HepG2 (cell line): ENCODE results near the gene RAB11FIP5. TPM values are rescaled to one million over a fixed set of nuclear protein-coding genes. Genes with fewer than 3 reads are reported as not detected.
A peak's percentile ranks its signal among the peaks of the same experiment; 100 is the strongest.

Experiments used
- ATAC-seq: fragments of 200-7000 bp; cut with Tn5 transposase; 3 replicates; pipeline ENCODE4 v1.9.1; 2020; ENCODE audit warnings: mild to moderate bottlenecking, moderate library complexity
- BruUV-seq: library from RNA; stranded (reverse); fragments of 400-500 nt; replicated peaks from 2 replicates; lab custom pipeline; 2021; lab: Mats Ljungman, UMichigan
- CTCF ChIA-PET: fragments of 300-600 bp; formaldehyde crosslinking; extraction: SDS; loops from one replicate; lab custom pipeline; 2021; ENCODE audit warnings: low total read pairs, inconsistent platforms, low intra/inter-chr PET ratio; lab: Yijun Ruan, JAX
- POLR2A ChIA-PET: fragments of 350-600 bp; sonication (Branson Sonifier 250); formaldehyde crosslinking; loops from one replicate; lab custom pipeline; 2020; ENCODE audit warnings: antibody characterized with exemption, inconsistent platforms; lab: Yijun Ruan, JAX
- DNase-seq: peaks from one replicate; pipeline ENCODE4 v3.0.0-alpha.2; 2015; ENCODE audit warnings: low spot score
- FAIRE-seq: peaks from 3 replicates; lab custom pipeline; 2011; peaks lifted over from hg19 to GRCh38; lab: Jason Lieb, UNC
- H2AFZ ChIP-seq: one replicate; pipeline ENCODE4 v1.6.1; 2011; ENCODE audit warnings: low read length, inconsistent platforms
- H3K27ac ChIP-seq: fragments of 300-600 bp; 3 replicates; pipeline ENCODE4 v1.8.0; 2011; ENCODE audit warnings: mixed run types, mild to moderate bottlenecking, mixed read lengths, low read length, inconsistent platforms; ENCODE audit not compliant: insufficient read depth; ENCODE audit errors: extremely low read length
- H3K27me3 ChIP-seq, 2 experiments: fragments of 200-600 bp in 1 of 2; 2 replicates in 1 of 2; 3 replicates in 1 of 2; pipeline versions ENCODE4 v1.6.0 to v1.8.0; 2011; ENCODE audit warnings: low read length in 2 of 2, mild to moderate bottlenecking in 2 of 2, moderate library complexity in 2 of 2, inconsistent platforms in 1 of 2; ENCODE audit not compliant: insufficient read depth in 2 of 2, control insufficient read depth in 1 of 2
- H3K36me3 ChIP-seq, 2 experiments: fragments of 200-600 bp in 1 of 2; replicated peaks in 1 of 2; 2 replicates in 1 of 2; 3 replicates in 1 of 2; pipeline versions ENCODE4 v1.5.1 to v1.8.0; 2011; ENCODE audit warnings: low read length in 2 of 2, inconsistent platforms in 1 of 2; ENCODE audit not compliant: insufficient read depth in 2 of 2, control insufficient read depth in 1 of 2
- H3K4me1 ChIP-seq: 2 replicates; pipeline ENCODE4 v1.5.1; 2012; ENCODE audit warnings: low read length, inconsistent platforms; ENCODE audit not compliant: insufficient read depth
- H3K4me2 ChIP-seq: 2 replicates; pipeline ENCODE4 v1.6.0; 2011; ENCODE audit warnings: low read depth, low read length, inconsistent platforms
- H3K4me3 ChIP-seq, 3 experiments: fragments of 200-600 bp in 1 of 3; sonication (generic), shearing (Covaris generic) in 1 of 3; replicated peaks in 1 of 3; 2 replicates each; pipeline ENCODE4 v1.5.1; 2011 to 2016; ENCODE audit warnings: low read length in 3 of 3, inconsistent platforms in 2 of 3, low read depth in 2 of 3, mild to moderate bottlenecking in 2 of 3, control low read depth in 1 of 3, mixed read lengths in 1 of 3; ENCODE audit not compliant: insufficient read depth in 1 of 3
- H3K79me2 ChIP-seq: one replicate; pipeline ENCODE4 v1.6.1; 2011; ENCODE audit warnings: low read length, inconsistent platforms; ENCODE audit not compliant: insufficient read depth
- H3K9ac ChIP-seq: 2 replicates; pipeline ENCODE4 v1.6.0; 2011; ENCODE audit warnings: mild to moderate bottlenecking, low read depth, low read length, inconsistent platforms; ENCODE audit not compliant: insufficient read depth
- H3K9me3 ChIP-seq: 2 replicates; pipeline ENCODE4 v1.5.1; 2012; ENCODE audit warnings: mild to moderate bottlenecking, low read length
- H4K20me1 ChIP-seq: 2 replicates; pipeline ENCODE4 v1.6.0; 2011; ENCODE audit warnings: inconsistent platforms, mild to moderate bottlenecking, low read length, moderate library complexity; ENCODE audit not compliant: insufficient read depth
- TOE1 ChIP-seq: sonication (generic); formaldehyde crosslinking; IDR thresholded peaks from 2 replicates; pipeline ENCODE4 v1.4.0; 2020; ENCODE audit warnings: mild to moderate bottlenecking, missing genetic modification reagents
- ZNF296 ChIP-seq: sonication (generic); formaldehyde crosslinking; conservative IDR thresholded peaks from 2 replicates; pipeline ENCODE4 v1.5.0; 2020; ENCODE audit warnings: mild to moderate bottlenecking, missing genetic modification reagents
- ZSCAN9 ChIP-seq: IDR thresholded peaks from 2 replicates; pipeline ENCODE4 v1.6.1; 2016; ENCODE audit warnings: borderline replicate concordance
- WGBS: methylation state at CpG from one replicate; pipeline ENCODE4 v1.1.6; 2017; ENCODE audit warnings: low lambda C conversion rate; 5-methylcytosine and 5-hydroxymethylcytosine counted together
- in situ Hi-C: cut with HindIII; loops from 2 replicates; pipeline ENCODE4 v1.10.0; 2017; ENCODE audit warnings: low pct_unique_long_range_greater_than_20kb; ENCODE audit not compliant: extremely low pct_ligation_motif_present
- intact Hi-C: fragments of 100-400 bp; cut with micrococcal nuclease; formaldehyde crosslinking; loops from one replicate; pipeline ENCODE4 v1.10.0; 2022; ENCODE audit not compliant: unreplicated experiment
- polyA plus RNA-seq, 8 experiments: library from polyadenylated mRNA; depleted of rRNA in 3 of 8; stranded (reverse) in 7 of 8; unstranded in 1 of 8; fragments of >200 nt; fragmentation: Illumina TruSeq in 4 of 8; extraction: Trizol in 4 of 8; gene quantifications; 2 replicates each; pipeline versions ENCODE4 v1.2.1 to v1.2.3, GENCODE V29; 2011 to 2016; ENCODE audit warnings: low read depth in 4 of 8, missing spikeins in 1 of 8, mixed read lengths in 1 of 8; ENCODE audit not compliant: insufficient read depth in 1 of 8
- total RNA-seq, 5 experiments: library from RNA; depleted of rRNA; stranded (reverse); fragments of >200 nt; fragmentation: Illumina TruSeq; extraction: Trizol; gene quantifications; 2 replicates each; pipeline ENCODE4 v1.2.3, GENCODE V29; 2016; ENCODE audit warnings: low read depth in 1 of 5
- TF ChIP-seq, protein P1 (sequence below): sonication (generic); formaldehyde crosslinking; IDR thresholded peaks from 2 replicates; pipeline ENCODE4 v1.5.1; 2020; ENCODE audit warnings: missing genetic modification reagents, mild to moderate bottlenecking, borderline replicate concordance
- TF ChIP-seq, protein P2 (sequence below): sonication (generic); formaldehyde crosslinking; conservative IDR thresholded peaks from 2 replicates; pipeline ENCODE4 v1.4.0; 2020; ENCODE audit warnings: mild to moderate bottlenecking, missing genetic modification reagents, moderate library complexity
- TF ChIP-seq, protein P3 (sequence below): sonication (generic); formaldehyde crosslinking; IDR thresholded peaks from 2 replicates; pipeline ENCODE4 v1.9.0; 2021; ENCODE audit warnings: mild to moderate bottlenecking, missing genetic modification reagents
- TF ChIP-seq, protein P4 (sequence below): sonication (generic); formaldehyde crosslinking; IDR thresholded peaks from 2 replicates; pipeline ENCODE4 v1.5.0; 2020; ENCODE audit warnings: missing genetic modification reagents, mild to moderate bottlenecking, borderline replicate concordance

RAB11FIP5 gene
- total and polyA plus RNA-seq, 2 of the 13 experiments (the other 11 are each of a cell fraction or from before 2014, with no cell fraction given): 9.4 to 22.9 TPM

- 36% methylated on average over 2 of the region's 3 CpGs for WGBS
- DNase-seq (no peak), FAIRE-seq (no peak), ATAC-seq (peak; percentile 14)
- Histone ChIP-seq H3K9me3 (no peaks in the 10 kb centered on the region), H3K9ac (peak overlapping the region; percentile 16; the same call in 1 of the 2 replicates), H3K27ac (peak overlapping the region; percentile 3), H3K4me2 (peak overlapping the region; percentile 23; the same call in 1 of the 2 replicates), H2AFZ (no peak overlapping the region), H4K20me1 (peaks cover 47% of the 10 kb centered on the region), H3K79me2 (peaks cover 11% of the 10 kb centered on the region), H3K36me3 (peaks cover 0 to 1% of the 10 kb centered on the region in 2 experiments; a peak in 1 of 5 replicates), H3K4me3 (no peak overlapping the region), H3K27me3 (no peaks in the 10 kb centered on the region), H3K4me1 (peaks cover 66% of the 10 kb centered on the region)
- BruUV-seq: no TSS peak
- intact Hi-C loops: loop anchor here (2.0 kb wide), 1 partner anchor 17 kb away; the partner anchor contains the start of gene RAB11FIP5
- in situ Hi-C loops: no loop called here
- POLR2A ChIA-PET: interaction anchor here (2.4 kb wide), 1 partner anchor 16 kb away, joined by 7 read pairs; the partner anchor contains the start of gene RAB11FIP5
- CTCF ChIA-PET: no interaction called here
- no peak for TF ChIP-seq ZNF296
- no peak for TF ChIP-seq ZSCAN9 (CRISPR knock-in tag)
- TF ChIP-seq, protein P1, sequence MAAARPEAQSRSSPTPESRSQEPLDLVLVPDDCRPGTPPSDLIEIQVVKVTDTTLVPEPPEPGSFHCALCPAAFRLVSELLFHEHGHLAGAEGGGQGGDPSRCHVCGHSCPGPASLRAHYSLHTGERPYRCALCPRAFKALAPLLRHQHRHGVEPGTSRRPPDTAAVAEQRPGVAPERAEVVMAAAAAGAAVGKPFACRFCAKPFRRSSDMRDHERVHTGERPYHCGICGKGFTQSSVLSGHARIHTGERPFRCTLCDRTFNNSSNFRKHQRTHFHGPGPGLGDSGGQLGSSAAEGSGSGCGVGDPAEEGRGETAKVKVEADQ (CRISPR knock-in tag): 0 out of 2 replicates have a peak, but pooled peaks have one; percentile 64
- no peak for TF ChIP-seq TOE1 (CRISPR knock-in tag)
- TF ChIP-seq, protein P2, sequence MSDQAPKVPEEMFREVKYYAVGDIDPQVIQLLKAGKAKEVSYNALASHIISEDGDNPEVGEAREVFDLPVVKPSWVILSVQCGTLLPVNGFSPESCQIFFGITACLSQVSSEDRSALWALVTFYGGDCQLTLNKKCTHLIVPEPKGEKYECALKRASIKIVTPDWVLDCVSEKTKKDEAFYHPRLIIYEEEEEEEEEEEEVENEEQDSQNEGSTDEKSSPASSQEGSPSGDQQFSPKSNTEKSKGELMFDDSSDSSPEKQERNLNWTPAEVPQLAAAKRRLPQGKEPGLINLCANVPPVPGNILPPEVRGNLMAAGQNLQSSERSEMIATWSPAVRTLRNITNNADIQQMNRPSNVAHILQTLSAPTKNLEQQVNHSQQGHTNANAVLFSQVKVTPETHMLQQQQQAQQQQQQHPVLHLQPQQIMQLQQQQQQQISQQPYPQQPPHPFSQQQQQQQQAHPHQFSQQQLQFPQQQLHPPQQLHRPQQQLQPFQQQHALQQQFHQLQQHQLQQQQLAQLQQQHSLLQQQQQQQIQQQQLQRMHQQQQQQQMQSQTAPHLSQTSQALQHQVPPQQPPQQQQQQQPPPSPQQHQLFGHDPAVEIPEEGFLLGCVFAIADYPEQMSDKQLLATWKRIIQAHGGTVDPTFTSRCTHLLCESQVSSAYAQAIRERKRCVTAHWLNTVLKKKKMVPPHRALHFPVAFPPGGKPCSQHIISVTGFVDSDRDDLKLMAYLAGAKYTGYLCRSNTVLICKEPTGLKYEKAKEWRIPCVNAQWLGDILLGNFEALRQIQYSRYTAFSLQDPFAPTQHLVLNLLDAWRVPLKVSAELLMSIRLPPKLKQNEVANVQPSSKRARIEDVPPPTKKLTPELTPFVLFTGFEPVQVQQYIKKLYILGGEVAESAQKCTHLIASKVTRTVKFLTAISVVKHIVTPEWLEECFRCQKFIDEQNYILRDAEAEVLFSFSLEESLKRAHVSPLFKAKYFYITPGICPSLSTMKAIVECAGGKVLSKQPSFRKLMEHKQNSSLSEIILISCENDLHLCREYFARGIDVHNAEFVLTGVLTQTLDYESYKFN: peak; percentile 42
- TF ChIP-seq, protein P3, sequence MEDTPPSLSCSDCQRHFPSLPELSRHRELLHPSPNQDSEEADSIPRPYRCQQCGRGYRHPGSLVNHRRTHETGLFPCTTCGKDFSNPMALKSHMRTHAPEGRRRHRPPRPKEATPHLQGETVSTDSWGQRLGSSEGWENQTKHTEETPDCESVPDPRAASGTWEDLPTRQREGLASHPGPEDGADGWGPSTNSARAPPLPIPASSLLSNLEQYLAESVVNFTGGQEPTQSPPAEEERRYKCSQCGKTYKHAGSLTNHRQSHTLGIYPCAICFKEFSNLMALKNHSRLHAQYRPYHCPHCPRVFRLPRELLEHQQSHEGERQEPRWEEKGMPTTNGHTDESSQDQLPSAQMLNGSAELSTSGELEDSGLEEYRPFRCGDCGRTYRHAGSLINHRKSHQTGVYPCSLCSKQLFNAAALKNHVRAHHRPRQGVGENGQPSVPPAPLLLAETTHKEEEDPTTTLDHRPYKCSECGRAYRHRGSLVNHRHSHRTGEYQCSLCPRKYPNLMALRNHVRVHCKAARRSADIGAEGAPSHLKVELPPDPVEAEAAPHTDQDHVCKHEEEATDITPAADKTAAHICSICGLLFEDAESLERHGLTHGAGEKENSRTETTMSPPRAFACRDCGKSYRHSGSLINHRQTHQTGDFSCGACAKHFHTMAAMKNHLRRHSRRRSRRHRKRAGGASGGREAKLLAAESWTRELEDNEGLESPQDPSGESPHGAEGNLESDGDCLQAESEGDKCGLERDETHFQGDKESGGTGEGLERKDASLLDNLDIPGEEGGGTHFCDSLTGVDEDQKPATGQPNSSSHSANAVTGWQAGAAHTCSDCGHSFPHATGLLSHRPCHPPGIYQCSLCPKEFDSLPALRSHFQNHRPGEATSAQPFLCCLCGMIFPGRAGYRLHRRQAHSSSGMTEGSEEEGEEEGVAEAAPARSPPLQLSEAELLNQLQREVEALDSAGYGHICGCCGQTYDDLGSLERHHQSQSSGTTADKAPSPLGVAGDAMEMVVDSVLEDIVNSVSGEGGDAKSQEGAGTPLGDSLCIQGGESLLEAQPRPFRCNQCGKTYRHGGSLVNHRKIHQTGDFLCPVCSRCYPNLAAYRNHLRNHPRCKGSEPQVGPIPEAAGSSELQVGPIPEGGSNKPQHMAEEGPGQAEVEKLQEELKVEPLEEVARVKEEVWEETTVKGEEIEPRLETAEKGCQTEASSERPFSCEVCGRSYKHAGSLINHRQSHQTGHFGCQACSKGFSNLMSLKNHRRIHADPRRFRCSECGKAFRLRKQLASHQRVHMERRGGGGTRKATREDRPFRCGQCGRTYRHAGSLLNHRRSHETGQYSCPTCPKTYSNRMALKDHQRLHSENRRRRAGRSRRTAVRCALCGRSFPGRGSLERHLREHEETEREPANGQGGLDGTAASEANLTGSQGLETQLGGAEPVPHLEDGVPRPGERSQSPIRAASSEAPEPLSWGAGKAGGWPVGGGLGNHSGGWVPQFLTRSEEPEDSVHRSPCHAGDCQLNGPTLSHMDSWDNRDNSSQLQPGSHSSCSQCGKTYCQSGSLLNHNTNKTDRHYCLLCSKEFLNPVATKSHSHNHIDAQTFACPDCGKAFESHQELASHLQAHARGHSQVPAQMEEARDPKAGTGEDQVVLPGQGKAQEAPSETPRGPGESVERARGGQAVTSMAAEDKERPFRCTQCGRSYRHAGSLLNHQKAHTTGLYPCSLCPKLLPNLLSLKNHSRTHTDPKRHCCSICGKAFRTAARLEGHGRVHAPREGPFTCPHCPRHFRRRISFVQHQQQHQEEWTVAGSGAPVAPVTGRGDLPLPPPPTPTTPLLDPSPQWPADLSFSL (CRISPR knock-in tag): no peak
- TF ChIP-seq, protein P4, sequence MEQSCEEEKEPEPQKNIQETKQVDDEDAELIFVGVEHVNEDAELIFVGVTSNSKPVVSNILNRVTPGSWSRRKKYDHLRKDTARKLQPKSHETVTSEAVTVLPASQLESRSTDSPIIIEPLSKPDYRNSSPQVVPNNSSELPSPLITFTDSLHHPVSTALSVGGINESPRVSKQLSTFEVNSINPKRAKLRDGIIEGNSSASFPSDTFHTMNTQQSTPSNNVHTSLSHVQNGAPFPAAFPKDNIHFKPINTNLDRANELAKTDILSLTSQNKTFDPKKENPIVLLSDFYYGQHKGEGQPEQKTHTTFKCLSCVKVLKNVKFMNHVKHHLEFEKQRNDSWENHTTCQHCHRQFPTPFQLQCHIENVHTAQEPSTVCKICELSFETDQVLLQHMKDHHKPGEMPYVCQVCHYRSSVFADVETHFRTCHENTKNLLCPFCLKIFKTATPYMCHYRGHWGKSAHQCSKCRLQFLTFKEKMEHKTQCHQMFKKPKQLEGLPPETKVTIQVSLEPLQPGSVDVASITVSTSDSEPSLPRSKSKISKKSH: no peak
These were observed 16.8 kb downstream of the RAB11FIP5 start for GRCh38 chr2:73095910-73096309.
